HuH-7.5 (cell line): Measurements from ENCODE around the gene PHLDA2.
"Not testable (repeated sequence)": the region's sequence is repeated elsewhere in the genome, so short reads cannot be mapped to it uniquely, and the experiment has no call there.

Experiments used
- DNase-seq: peaks from one replicate; pipeline ENCODE4 v3.0.0; 2011; ENCODE audit warnings: low spot score

The PHLDA2 gene

DNA sequence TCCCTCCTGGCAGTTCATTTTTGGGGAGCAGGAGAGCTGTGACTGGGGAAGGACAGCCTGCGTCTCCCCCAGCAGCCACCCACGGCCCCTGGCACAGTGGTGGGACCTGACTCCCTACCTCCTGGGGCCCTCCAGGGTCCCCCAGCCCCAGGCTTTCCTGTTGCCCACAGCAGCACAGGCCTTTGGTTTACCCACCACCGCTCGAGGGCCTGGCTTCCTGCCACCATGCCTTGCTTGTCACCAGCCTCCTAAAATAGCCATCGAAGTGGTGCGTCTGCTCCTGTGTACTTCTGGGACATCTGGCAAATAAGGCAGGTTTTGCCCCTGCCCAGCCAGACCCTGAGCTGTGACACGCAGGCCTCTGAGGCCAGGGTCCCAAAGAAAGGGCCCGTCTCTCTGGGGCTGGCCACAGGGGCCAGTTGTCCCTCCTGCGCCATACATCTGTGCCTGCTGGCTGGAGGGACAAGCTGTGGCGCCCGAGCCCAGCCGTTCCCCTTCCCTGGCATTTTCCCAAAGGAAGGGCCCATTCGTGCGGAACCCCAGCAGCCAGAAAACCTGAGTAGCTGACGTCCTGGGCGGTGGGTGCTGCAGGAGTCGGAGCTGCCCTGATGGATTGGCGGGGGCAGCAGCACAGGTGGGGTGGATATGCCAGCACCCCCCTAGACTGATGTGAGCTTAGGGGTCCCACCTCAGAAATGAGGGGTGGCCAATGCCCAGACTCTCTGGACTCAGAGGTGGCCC lies 14.6 kb downstream of the PHLDA2 start:
- no peak for DNase-seq

DNA sequence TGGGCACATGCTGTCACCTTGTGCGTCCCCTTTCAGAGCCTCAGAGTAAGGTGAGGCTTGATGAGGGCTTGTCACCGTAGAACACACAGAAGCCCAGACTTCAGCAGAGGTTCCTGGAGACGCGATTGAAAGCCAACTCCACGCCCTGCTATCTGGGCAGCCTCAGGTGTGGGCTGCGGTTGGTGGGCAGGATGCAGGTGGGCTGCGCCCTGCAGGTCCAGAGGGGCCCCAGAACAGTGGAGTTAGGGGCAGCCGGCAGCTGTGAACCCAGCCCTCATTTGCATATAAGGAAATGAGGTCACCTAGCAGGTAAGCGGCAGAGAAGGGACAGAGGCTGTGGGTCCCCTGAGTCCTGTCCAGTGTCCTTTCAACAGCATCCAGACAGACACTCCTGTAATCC lies 15.4 kb downstream of the PHLDA2 start:
- no peak for DNase-seq

- DNase-seq: no peak
Observed at GRCh38 chr11:2913019-2913431, 16.2 kb downstream of the PHLDA2 start.

DNA sequence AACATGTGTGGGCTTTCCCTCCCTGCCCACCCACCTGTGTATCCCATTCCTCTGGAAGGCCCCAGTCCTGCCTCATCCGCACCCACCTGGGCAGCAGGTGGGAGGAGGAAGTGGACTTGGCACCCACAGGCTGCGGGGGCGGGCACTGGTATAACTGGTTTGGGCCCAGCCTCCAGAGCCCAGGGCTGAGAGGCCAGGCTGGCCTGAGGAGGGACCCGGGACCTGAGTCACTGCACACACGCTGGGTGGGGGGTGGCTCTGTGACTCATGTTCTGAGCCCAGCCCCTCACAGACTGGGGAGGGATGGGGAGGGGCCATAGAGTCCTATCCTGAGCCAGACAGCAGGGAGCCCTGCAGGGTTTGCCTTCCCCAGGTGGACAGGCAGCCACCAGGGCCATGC lies 16.7 kb downstream of the PHLDA2 start:
- DNase-seq: no peak

DNA sequence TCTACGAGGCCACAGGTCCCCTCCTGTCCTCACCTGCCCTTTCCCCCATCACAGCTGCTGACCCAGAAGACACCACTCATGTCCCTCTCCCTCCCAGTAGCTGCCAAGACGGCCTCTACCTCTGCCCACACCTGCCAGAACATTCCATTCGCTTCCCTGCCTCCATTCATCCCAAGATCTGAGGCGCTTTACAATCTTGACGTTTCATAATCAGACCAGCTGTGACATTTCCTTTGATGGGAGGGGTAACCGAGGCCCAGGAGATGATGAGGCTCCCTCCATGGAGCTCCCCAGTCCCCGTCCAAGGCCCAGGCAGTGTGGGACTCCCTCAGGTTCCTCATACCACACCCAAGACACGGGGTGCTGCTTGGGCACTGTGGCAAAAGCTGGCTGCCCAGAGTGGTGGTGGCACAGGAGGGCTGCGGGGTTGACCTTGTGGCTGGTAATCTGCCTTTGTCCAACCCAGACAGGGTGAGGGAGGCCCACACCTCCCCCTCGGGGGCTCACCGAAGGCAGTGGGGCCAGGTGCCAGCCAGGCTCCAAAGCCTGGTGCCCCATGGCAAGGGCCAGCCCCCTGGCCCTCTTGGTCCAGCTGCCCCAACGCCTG lies 17.3 kb downstream of the PHLDA2 start:
- DNase-seq: no peak

DNA sequence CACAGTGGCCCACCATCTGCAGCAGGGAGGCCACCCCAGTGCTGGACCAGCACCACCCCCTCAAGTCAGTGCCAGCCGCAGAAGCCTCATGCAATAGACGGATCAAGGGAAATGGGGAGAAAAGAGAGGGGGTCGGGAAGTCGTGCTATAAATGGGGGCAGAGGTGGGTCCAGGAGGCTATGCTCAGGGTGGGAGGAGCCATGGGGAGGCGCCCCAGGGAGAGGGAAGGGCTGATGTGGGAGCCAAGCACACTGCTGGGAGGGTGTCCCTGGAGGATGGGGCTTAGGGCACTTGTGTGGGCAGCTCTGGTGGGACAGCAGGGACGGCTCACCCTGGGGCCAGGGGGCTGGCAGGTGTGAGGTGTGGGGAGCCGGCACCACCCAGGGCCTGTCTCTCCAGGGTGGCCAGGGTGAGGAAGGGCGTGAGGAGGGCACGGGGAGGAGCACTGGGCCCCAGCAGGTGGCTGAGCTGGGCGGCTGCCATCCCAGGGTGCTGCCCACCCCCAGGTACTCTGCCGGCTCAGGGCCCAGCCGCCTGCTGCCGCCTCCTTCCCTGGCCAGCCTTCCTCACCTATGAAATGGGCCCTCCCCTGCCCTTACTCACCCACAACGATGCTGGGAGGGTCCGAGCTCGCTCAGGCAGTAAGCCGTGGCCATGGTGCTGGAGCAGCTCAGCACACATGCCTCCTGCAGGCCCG lies 18.0 kb downstream of the PHLDA2 start:
- no peak for DNase-seq

- DNase-seq: no peak
Observed at GRCh38 chr11:2910401-2910955, 18.7 kb downstream of the PHLDA2 start.

DNA sequence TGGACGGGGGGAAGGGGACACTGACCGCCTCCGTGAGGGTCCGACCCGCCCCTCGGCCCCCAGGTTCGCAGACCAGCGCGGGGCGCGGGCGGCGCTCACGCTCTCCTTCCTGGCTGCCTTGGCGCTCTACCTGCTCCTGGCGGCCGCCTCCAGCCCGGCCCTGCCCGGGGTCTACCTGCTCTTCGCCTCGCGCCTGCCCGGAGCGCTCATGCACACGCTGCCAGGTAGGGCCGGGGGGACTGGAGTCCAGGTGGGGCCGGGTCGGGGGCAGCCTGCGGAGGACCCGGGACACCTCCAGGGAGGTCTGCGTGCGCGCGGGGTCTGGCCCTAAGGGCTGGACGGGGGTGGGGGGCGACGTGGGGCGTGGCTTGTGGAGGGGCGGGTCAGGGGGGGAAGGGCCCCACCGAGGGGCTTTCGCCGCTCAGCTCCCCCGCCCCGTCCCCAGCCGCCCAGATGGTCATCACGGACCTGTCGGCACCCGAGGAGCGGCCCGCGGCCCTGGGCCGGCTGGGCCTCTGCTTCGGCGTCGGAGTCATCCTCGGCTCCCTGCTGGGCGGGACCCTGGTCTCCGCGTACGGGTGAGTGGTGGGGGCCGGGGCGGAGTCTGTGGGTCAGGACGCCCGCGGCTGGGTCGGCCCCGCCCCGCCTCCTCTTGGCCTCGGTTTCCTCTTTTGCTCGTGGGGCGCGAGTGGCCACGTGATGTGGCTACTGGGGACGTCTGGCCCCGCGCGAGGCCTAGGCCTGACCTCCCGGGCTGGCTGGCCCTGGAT lies 19.9 kb downstream of the PHLDA2 start:
- no peak for DNase-seq

DNA sequence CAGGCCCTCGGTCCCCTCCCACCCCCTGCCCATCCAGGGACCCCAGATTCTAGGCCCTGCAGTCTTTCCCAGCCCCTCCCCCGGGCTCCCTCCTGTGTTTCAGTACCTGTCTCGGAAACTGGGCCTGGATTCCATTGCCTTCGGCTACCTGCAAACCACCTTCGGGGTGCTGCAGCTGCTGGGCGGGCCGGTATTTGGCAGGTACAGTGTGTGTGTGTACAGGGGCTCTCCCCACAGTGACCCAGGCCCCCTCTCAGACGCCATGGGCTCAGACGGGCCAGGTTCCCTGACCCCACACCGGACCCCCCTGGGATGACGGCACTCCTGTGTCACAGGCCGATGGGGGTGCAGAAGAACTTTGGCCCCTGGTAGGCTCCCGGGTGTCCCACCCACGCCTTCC lies 21.1 kb downstream of the PHLDA2 start:
- no peak for DNase-seq

DNA sequence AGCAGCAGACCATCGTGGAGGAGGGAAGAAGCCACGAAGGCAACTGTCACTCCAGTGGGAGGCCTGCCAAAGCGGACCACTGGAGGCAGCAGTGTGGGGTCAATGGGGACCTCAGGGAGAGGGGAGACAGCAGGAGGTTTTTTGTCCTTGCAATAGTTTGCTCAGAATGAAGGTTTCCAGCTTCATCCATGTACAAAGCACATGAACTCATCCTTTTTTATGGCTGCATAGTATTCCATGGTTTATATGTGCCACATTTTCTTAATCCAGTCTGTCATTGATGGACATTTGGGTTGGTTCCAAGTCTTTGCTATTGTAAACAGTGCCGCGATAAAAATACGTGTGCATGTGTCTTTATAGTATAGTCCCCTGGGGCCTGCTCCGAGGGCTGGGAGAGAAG lies 23.9 kb downstream of the PHLDA2 start:
- DNase-seq: not testable (repeated sequence)

DNA sequence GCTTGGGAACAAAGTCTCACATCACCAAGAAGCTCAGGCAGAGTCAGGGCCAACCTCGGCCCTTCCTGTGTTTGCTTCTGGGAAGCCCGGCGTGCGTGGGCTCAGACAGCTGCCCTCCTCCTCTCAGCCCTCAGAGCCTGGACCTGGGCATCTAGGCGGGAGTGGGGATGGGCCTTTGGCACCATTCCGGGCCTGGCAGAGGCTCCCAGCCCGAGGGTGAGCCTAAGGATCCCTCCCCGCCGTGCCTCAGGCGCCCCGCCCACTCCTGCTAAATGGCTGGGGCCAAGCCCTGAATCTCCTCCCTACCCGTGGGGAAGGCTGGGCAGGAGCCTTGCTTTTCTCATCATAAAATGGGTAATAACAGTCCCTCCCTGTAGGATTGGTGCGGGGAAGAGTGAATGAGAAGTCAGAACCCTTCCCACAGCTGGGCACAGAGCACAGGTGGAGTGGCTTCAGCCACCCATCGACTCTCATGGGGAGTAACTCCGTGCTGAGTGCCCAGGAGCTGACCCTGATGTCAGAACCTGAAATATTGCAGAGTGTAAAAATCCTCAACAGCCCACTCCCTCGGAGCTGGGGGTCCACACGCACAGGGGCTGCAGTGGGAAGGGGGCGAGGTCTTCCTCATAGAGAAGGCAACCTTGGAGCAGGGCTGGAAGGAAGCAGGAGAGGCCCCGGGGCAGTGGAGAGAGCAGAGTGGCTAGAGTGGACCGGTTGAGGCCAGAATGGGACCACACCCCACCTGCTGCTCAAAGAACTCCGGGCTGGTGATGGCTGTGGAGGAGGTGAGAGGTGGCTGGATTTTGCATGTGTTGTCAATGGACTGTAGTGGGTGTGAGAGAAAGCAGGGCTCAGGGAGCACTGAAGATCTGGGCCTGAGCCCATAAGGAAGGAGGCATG lies 24.8 kb downstream of the PHLDA2 start:
- no peak for DNase-seq

DNA sequence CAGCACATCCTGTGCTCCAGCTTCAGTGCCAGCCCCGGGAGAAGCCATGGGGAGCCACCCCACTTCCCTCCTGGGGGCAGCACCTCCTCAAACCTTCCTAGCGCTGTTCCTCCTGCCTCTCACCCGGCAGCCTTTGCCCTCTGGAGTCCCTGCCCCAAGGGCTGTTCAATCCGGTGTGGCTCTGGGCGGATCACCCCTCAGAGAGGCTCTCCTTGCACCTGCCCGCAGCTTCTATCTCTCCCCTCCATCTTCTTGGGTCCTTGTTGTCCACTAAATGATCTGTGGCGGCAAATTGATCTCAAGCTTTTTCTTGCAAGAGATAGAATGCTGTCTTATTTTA lies 25.6 kb downstream of the PHLDA2 start:
- DNase-seq: no peak

- peak; percentile 77 for DNase-seq
Observed at GRCh38 chr11:2902784-2903671, 26.2 kb downstream of the PHLDA2 start.

DNA sequence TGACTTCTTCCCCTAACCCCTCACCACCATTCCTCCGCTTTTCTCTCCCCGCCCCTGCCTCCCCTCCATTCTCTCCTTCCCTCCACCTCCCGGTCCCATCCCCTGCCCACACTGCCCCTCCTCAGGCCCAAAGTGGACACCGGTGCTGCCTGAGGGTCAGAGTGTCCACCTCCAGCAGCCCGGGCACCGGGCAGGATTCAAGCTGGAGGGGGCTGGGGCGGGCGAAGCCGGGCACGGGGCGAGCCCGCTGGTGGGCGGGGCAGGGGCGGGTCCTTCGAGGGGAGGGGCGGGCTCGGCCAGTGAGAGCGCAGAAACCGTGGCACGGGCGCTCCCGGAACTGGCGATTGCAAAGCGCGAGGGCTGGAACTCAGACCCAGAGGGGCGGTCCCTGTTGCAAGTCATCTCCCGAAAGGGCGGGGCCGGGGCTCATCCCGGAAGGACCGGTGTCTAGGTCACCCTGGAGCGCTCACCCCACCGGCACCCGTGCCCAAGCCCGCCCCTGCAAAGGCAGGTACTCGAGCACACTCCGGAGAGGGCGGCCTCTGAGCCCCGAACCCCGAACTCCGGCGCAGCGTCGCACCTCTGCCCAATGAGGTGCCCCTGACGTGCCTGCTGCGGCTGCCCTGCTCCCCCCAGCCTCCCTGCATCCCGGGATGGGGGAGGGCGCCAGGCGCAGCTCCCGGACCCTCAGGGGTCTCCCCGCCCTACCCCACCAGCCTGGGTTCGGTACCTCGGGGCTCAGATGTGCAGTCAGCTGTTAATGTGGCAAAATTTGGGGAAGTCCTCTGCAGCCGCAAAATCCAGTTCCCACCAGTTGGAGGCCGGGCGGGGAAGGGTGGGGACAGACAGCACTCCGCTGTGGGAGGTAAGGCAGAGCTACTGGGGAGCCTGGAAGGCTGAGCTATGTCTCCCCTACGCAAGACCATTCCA lies 27.1 kb downstream of the PHLDA2 start:
- DNase-seq: peak; percentile 95

DNA sequence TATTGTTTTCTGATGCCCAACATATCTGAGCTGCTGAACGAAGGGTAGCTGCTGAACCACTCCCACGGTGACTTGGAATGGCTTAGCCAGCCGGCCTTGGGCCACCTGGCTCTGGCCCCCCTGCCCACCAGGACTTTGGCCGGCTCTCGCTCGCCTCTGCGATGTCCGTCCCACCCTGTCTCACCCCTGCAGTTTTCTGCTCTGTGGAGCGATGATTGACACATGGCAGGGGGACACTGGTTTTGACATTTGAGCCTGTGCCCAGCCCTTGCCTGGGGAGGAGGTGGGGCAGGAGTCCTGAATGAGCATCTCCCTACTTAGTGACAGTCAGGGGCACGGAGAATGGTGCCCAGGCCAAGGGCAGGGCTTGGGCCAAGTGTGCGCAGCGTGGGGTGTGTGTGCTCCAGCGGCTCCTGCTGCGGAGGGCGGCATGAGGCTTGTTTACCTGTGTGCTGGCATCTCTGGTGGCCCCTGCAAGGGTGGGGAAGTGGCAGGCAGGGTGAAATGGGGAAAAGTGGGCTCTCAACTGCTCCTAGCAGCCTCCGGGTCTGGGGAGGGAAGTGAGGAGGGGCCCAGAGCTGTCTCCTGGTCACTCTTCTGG lies 27.9 kb downstream of the PHLDA2 start:
- no peak for DNase-seq

DNA sequence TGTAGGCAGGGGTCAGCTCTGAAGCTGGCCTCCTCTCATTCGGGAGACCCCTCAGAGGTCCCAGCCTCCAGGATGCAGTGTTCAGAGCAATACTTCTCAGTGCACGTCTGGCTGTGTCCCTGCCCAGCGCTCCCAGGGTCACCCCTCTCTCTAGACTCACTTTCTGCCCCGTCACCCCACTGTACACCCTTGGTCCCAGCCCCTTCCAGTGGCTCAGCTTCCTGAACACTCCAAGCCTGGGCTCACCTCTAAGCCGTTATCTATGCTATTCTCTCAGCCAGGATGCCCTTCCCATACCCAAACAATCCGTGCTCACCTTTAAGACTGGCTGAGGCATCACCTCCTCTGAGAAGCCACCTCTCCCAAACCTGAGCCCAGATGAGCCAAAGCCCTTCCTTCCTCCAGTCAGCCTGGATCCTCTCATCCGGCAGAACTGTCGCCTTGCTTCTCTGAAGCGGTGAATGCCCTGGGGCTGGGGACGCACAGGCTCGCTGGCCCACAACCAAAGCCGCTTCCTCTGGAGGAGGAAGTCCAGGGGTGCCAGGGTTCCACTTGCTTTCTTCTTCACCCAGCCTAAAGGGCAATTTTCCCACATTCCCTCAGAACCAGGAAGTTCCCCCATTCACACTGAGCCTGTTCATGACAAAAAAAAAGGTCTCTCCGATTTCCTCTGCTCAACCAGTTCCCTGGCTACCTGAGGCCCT lies 30.0 kb downstream of the PHLDA2 start:
- no peak for DNase-seq

- DNase-seq: no peak
Observed at GRCh38 chr11:2898366-2899079, 30.7 kb downstream of the PHLDA2 start.
